Endothelial cell of hepatic sinusoid (primary cell): ENCODE measurements around the gene MAP3K20.

ENCODE experiments used
- in situ Hi-C: cut with HindIII; loops from 2 replicates; pipeline ENCODE4 v1.10.0; 2017; ENCODE audit warnings: low sequenced_read_pairs

The MAP3K20 gene

GRCh38 chr2:173221937-173222594, 146.4 kb downstream of the MAP3K20 start:
- in situ Hi-C loops, result loop anchor here (25.0 kb wide), 1 partner anchor 410 kb away; no protein-coding TSS in a partner anchor

GRCh38 chr2:173223871-173224270, 148.2 kb downstream of the MAP3K20 start:
- in situ Hi-C loops, result loop anchor here (25.0 kb wide), 1 partner anchor 412 kb away; no protein-coding TSS in a partner anchor

- in situ Hi-C loops, result no loop called here
Observed at GRCh38 chr2:173226899-173227698, 151.5 kb downstream of the MAP3K20 start.

GRCh38 chr2:173229086-173229485, 153.4 kb downstream of the MAP3K20 start:
- in situ Hi-C loops, result no loop called here

- in situ Hi-C loops, result no loop called here
Observed at GRCh38 chr2:173230181-173230580, 154.5 kb downstream of the MAP3K20 start.

GRCh38 chr2:173231042-173231441, 155.4 kb downstream of the MAP3K20 start:
- in situ Hi-C loops, result no loop called here

- in situ Hi-C loops, result no loop called here
Observed at GRCh38 chr2:173231465-173231864, 155.8 kb downstream of the MAP3K20 start.

- in situ Hi-C loops, result no loop called here
Observed at GRCh38 chr2:173232956-173233744, 157.5 kb downstream of the MAP3K20 start.

- in situ Hi-C loops, result no loop called here
Observed at GRCh38 chr2:173235947-173236803, 160.5 kb downstream of the MAP3K20 start.

GRCh38 chr2:173238385-173238784, 162.7 kb downstream of the MAP3K20 start:
- in situ Hi-C loops, result no loop called here

GRCh38 chr2:173238831-173239230, 163.2 kb downstream of the MAP3K20 start:
- in situ Hi-C loops, result no loop called here

GRCh38 chr2:173239644-173240043, 164.0 kb downstream of the MAP3K20 start:
- in situ Hi-C loops, result no loop called here

- in situ Hi-C loops, result no loop called here
Observed at GRCh38 chr2:173240083-173240482, 164.4 kb downstream of the MAP3K20 start.

- in situ Hi-C loops, result no loop called here
Observed at GRCh38 chr2:173241643-173242042, 166.0 kb downstream of the MAP3K20 start.

GRCh38 chr2:173247156-173247555, 171.5 kb downstream of the MAP3K20 start:
- in situ Hi-C loops, result no loop called here

GRCh38 chr2:173248381-173248780, 172.7 kb downstream of the MAP3K20 start:
- in situ Hi-C loops, result no loop called here

GRCh38 chr2:173249661-173250641, 174.3 kb downstream of the MAP3K20 start:
- in situ Hi-C loops, result no loop called here

- in situ Hi-C loops, result no loop called here
Observed at GRCh38 chr2:173251225-173251624, 175.6 kb downstream of the MAP3K20 start.

GRCh38 chr2:173252581-173252980, 176.9 kb downstream of the MAP3K20 start:
- in situ Hi-C loops, result no loop called here
